Nephron (organoid): ENCODE results near the gene SPOCK2.

Experiments
- H3K27ac Mint-ChIP-seq, 3 experiments: 2 replicates each; pipeline ENCODE4 v1.8.0; 2020; ENCODE audit warnings: mixed read lengths in 3 of 3, mild to moderate bottlenecking in 2 of 3, moderate library complexity in 1 of 3
- H3K27me3 Mint-ChIP-seq: 2 replicates; pipeline ENCODE4 v1.8.0; 2021; ENCODE audit warnings: low read depth, mild to moderate bottlenecking, moderate library complexity, mixed read lengths
- H3K36me3 Mint-ChIP-seq: 2 replicates; pipeline ENCODE4 v1.8.0; 2020; ENCODE audit warnings: low read depth, mixed read lengths
- H3K4me1 Mint-ChIP-seq: 2 replicates; pipeline ENCODE4 v1.8.0; 2020; ENCODE audit warnings: mixed read lengths
- H3K4me3 Mint-ChIP-seq, 3 experiments: 2 replicates each; pipeline ENCODE4 v1.8.0; 2020; ENCODE audit warnings: mild to moderate bottlenecking in 3 of 3, mixed read lengths in 3 of 3, moderate library complexity in 2 of 3
- H3K9me3 Mint-ChIP-seq: 2 replicates; pipeline ENCODE4 v1.8.0; 2020; ENCODE audit warnings: mixed read lengths
- CTCF ChIP-seq, 3 experiments: fragments of 200-600 bp; sonication (generic); IDR thresholded peaks; one replicate each; pipeline ENCODE4 v1.5.0; 2021; ENCODE audit warnings: antibody characterized with exemption in 3 of 3; ENCODE audit not compliant: unreplicated experiment in 3 of 3

SPOCK2 gene

GRCh38 chr10:72132854-72133253 lies 44.5 kb upstream of the SPOCK2 start:
- no peaks in the 10 kb centered on the region for H3K4me1 Mint-ChIP-seq

GRCh38 chr10:72127571-72127970 lies 39.2 kb upstream of the SPOCK2 start:
- TF ChIP-seq CTCF (IDR thresholded peaks at IDR 0.05; ENCODE audit: unreplicated experiment in 3 of 3) = no peak
- no peak overlapping the region for H3K27ac Mint-ChIP-seq
- H3K4me1 Mint-ChIP-seq = peaks cover 36% of the 10 kb centered on the region
- H3K27me3 Mint-ChIP-seq = no peaks in the 10 kb centered on the region
- H3K9me3 Mint-ChIP-seq = no peaks in the 10 kb centered on the region
- peaks cover 9% of the 10 kb centered on the region for H3K36me3 Mint-ChIP-seq
- no peak overlapping the region for H3K4me3 Mint-ChIP-seq

More at GRCh38 chr10:72132854-72133253, 44.5 kb upstream of the SPOCK2 start:
- TF ChIP-seq CTCF (IDR thresholded peaks at IDR 0.05; ENCODE audit: unreplicated experiment in 3 of 3) = no peak
- no peaks in the 10 kb centered on the region for H3K9me3 Mint-ChIP-seq
- peaks cover 23% of the 10 kb centered on the region for H3K36me3 Mint-ChIP-seq
- H3K27ac Mint-ChIP-seq = no peak overlapping the region
- H3K4me3 Mint-ChIP-seq = no peak overlapping the region
- no peaks in the 10 kb centered on the region for H3K27me3 Mint-ChIP-seq

GRCh38 chr10:72126872-72127232 lies 38.5 kb upstream of the SPOCK2 start:
- peaks cover 13% of the 10 kb centered on the region for H3K36me3 Mint-ChIP-seq
- no peak for TF ChIP-seq CTCF (IDR thresholded peaks at IDR 0.05; ENCODE audit: unreplicated experiment in 3 of 3)
- no peak overlapping the region for H3K4me3 Mint-ChIP-seq
- no peaks in the 10 kb centered on the region for H3K9me3 Mint-ChIP-seq
- no peaks in the 10 kb centered on the region for H3K27me3 Mint-ChIP-seq
- peaks cover 36% of the 10 kb centered on the region for H3K4me1 Mint-ChIP-seq
- peak overlapping the region; percentile 87 to 98 (median 93) for H3K27ac Mint-ChIP-seq

GRCh38 chr10:72126184-72126871 lies 38.0 kb upstream of the SPOCK2 start:
- no peaks in the 10 kb centered on the region for H3K27me3 Mint-ChIP-seq
- peaks cover 36% of the 10 kb centered on the region for H3K4me1 Mint-ChIP-seq
- TF ChIP-seq CTCF (IDR thresholded peaks at IDR 0.05; ENCODE audit: unreplicated experiment in 3 of 3) = peak in 1 of 3 experiments; percentile 13
- peak overlapping the region; percentile 87 to 98 (median 93) for H3K27ac Mint-ChIP-seq
- peaks cover 5% of the 10 kb centered on the region for H3K9me3 Mint-ChIP-seq
- peaks cover 18% of the 10 kb centered on the region for H3K36me3 Mint-ChIP-seq
- no peak overlapping the region for H3K4me3 Mint-ChIP-seq

- H3K4me3 Mint-ChIP-seq = peak overlapping the region in 1 of 3 experiments; percentile 46
- H3K27me3 Mint-ChIP-seq = no peaks in the 10 kb centered on the region
- H3K4me1 Mint-ChIP-seq = peaks cover 36% of the 10 kb centered on the region
Observed at GRCh38 chr10:72124989-72125388, 36.6 kb upstream of the SPOCK2 start.

More at GRCh38 chr10:72124989-72125388, 36.6 kb upstream of the SPOCK2 start:
- TF ChIP-seq CTCF (IDR thresholded peaks at IDR 0.05; ENCODE audit: unreplicated experiment in 3 of 3) = no peak
- Mint-ChIP-seq H3K36me3 (peaks cover 29% of the 10 kb centered on the region), H3K9me3 (peaks cover 7% of the 10 kb centered on the region), H3K27ac (peak overlapping the region; percentile 87 to 98 (median 93))
